HepG2 (cell line): Measurements from ENCODE around the gene NOM1. TPM values are rescaled to one million over a fixed set of nuclear protein-coding genes. Genes with fewer than 3 reads are reported as not detected.
"Not testable (repeated sequence)": the region's sequence is repeated elsewhere in the genome, so short reads cannot be mapped to it uniquely, and the experiment has no call there.

ENCODE experiments used
- ATAC-seq: fragments of 200-7000 bp; cut with Tn5 transposase; 3 replicates; pipeline ENCODE4 v1.9.1; 2020; ENCODE audit warnings: mild to moderate bottlenecking, moderate library complexity
- BruUV-seq: library from RNA; stranded (reverse); fragments of 400-500 nt; replicated peaks from 2 replicates; lab custom pipeline; 2021; lab: Mats Ljungman, UMichigan
- CTCF ChIA-PET: fragments of 300-600 bp; formaldehyde crosslinking; extraction: SDS; loops from one replicate; lab custom pipeline; 2021; ENCODE audit warnings: low total read pairs, inconsistent platforms, low intra/inter-chr PET ratio; lab: Yijun Ruan, JAX
- POLR2A ChIA-PET: fragments of 350-600 bp; sonication (Branson Sonifier 250); formaldehyde crosslinking; loops from one replicate; lab custom pipeline; 2020; ENCODE audit warnings: antibody characterized with exemption, inconsistent platforms; lab: Yijun Ruan, JAX
- DNase-seq: peaks from one replicate; pipeline ENCODE4 v3.0.0-alpha.2; 2015; ENCODE audit warnings: low spot score
- FAIRE-seq: peaks from 3 replicates; lab custom pipeline; 2011; peaks lifted over from hg19 to GRCh38; lab: Jason Lieb, UNC
- H2AFZ ChIP-seq: one replicate; pipeline ENCODE4 v1.6.1; 2011; ENCODE audit warnings: low read length, inconsistent platforms
- H3K27ac ChIP-seq: fragments of 300-600 bp; 3 replicates; pipeline ENCODE4 v1.8.0; 2011; ENCODE audit warnings: mixed run types, mild to moderate bottlenecking, mixed read lengths, low read length, inconsistent platforms; ENCODE audit not compliant: insufficient read depth; ENCODE audit errors: extremely low read length
- H3K27me3 ChIP-seq, 2 experiments: fragments of 200-600 bp in 1 of 2; 2 replicates in 1 of 2; 3 replicates in 1 of 2; pipeline versions ENCODE4 v1.6.0 to v1.8.0; 2011; ENCODE audit warnings: low read length in 2 of 2, mild to moderate bottlenecking in 2 of 2, moderate library complexity in 2 of 2, inconsistent platforms in 1 of 2; ENCODE audit not compliant: insufficient read depth in 2 of 2, control insufficient read depth in 1 of 2
- H3K36me3 ChIP-seq, 2 experiments: fragments of 200-600 bp in 1 of 2; replicated peaks in 1 of 2; 2 replicates in 1 of 2; 3 replicates in 1 of 2; pipeline versions ENCODE4 v1.5.1 to v1.8.0; 2011; ENCODE audit warnings: low read length in 2 of 2, inconsistent platforms in 1 of 2; ENCODE audit not compliant: insufficient read depth in 2 of 2, control insufficient read depth in 1 of 2
- H3K4me1 ChIP-seq: 2 replicates; pipeline ENCODE4 v1.5.1; 2012; ENCODE audit warnings: low read length, inconsistent platforms; ENCODE audit not compliant: insufficient read depth
- H3K4me2 ChIP-seq: 2 replicates; pipeline ENCODE4 v1.6.0; 2011; ENCODE audit warnings: low read depth, low read length, inconsistent platforms
- H3K4me3 ChIP-seq, 3 experiments: fragments of 200-600 bp in 1 of 3; sonication (generic), shearing (Covaris generic) in 1 of 3; replicated peaks in 1 of 3; 2 replicates each; pipeline ENCODE4 v1.5.1; 2011 to 2016; ENCODE audit warnings: low read length in 3 of 3, inconsistent platforms in 2 of 3, low read depth in 2 of 3, mild to moderate bottlenecking in 2 of 3, control low read depth in 1 of 3, mixed read lengths in 1 of 3; ENCODE audit not compliant: insufficient read depth in 1 of 3
- H3K79me2 ChIP-seq: one replicate; pipeline ENCODE4 v1.6.1; 2011; ENCODE audit warnings: low read length, inconsistent platforms; ENCODE audit not compliant: insufficient read depth
- H3K9ac ChIP-seq: 2 replicates; pipeline ENCODE4 v1.6.0; 2011; ENCODE audit warnings: mild to moderate bottlenecking, low read depth, low read length, inconsistent platforms; ENCODE audit not compliant: insufficient read depth
- H3K9me3 ChIP-seq: 2 replicates; pipeline ENCODE4 v1.5.1; 2012; ENCODE audit warnings: mild to moderate bottlenecking, low read length
- H4K20me1 ChIP-seq: 2 replicates; pipeline ENCODE4 v1.6.0; 2011; ENCODE audit warnings: inconsistent platforms, mild to moderate bottlenecking, low read length, moderate library complexity; ENCODE audit not compliant: insufficient read depth
- ASH2L ChIP-seq: fragments of 300-600, 200-600 bp; sonication (generic); IDR thresholded peaks from 2 replicates; pipeline ENCODE4 v1.7.0; 2017; ENCODE audit warnings: low read depth, mild to moderate bottlenecking, moderate library complexity, mixed read lengths, low read length; ENCODE audit not compliant: insufficient read length
- ZBTB20 ChIP-seq: sonication (generic); formaldehyde crosslinking; IDR thresholded peaks from 2 replicates; pipeline ENCODE4 v1.8.1; 2023; ENCODE audit warnings: missing genetic modification reagents, low read depth, mild to moderate bottlenecking, borderline replicate concordance
- ZBTB38 ChIP-seq: sonication (generic); formaldehyde crosslinking; IDR thresholded peaks from 2 replicates; pipeline ENCODE4 v1.5.1; 2020; ENCODE audit warnings: mild to moderate bottlenecking, missing genetic modification reagents
- ZC3H13 ChIP-seq: sonication (generic); formaldehyde crosslinking; IDR thresholded peaks from 2 replicates; pipeline ENCODE4 v1.8.1; 2023; ENCODE audit warnings: mild to moderate bottlenecking, missing genetic modification reagents, moderate library complexity
- ZC3H4 ChIP-seq: sonication (generic); formaldehyde crosslinking; IDR thresholded peaks from 2 replicates; pipeline ENCODE4 v1.4.0; 2020; ENCODE audit warnings: missing genetic modification reagents, borderline replicate concordance
- ZEB1 ChIP-seq: IDR thresholded peaks from 2 replicates; pipeline ENCODE4 v1.6.1; 2012; ENCODE audit warnings: mild to moderate bottlenecking, low read depth, inconsistent platforms; ENCODE audit not compliant: insufficient replicate concordance
- ZKSCAN1 ChIP-seq: fragments of 150-350 bp; IDR thresholded peaks from 2 replicates; pipeline ENCODE4 v1.6.1; 2014; ENCODE audit warnings: low read length
- ZNF17 ChIP-seq: sonication (generic); formaldehyde crosslinking; IDR thresholded peaks from 2 replicates; pipeline ENCODE4 v1.5.0; 2020; ENCODE audit warnings: mild to moderate bottlenecking, missing genetic modification reagents
- WGBS: methylation state at CpG from one replicate; pipeline ENCODE4 v1.1.6; 2017; ENCODE audit warnings: low lambda C conversion rate; 5-methylcytosine and 5-hydroxymethylcytosine counted together
- in situ Hi-C: cut with HindIII; loops from 2 replicates; pipeline ENCODE4 v1.10.0; 2017; ENCODE audit warnings: low pct_unique_long_range_greater_than_20kb; ENCODE audit not compliant: extremely low pct_ligation_motif_present
- intact Hi-C: fragments of 100-400 bp; cut with micrococcal nuclease; formaldehyde crosslinking; loops from one replicate; pipeline ENCODE4 v1.10.0; 2022; ENCODE audit not compliant: unreplicated experiment
- polyA plus RNA-seq, 8 experiments: library from polyadenylated mRNA; depleted of rRNA in 3 of 8; stranded (reverse) in 7 of 8; unstranded in 1 of 8; fragments of >200 nt; fragmentation: Illumina TruSeq in 4 of 8; extraction: Trizol in 4 of 8; gene quantifications; 2 replicates each; pipeline versions ENCODE4 v1.2.1 to v1.2.3, GENCODE V29; 2011 to 2016; ENCODE audit warnings: low read depth in 4 of 8, missing spikeins in 1 of 8, mixed read lengths in 1 of 8; ENCODE audit not compliant: insufficient read depth in 1 of 8
- total RNA-seq, 5 experiments: library from RNA; depleted of rRNA; stranded (reverse); fragments of >200 nt; fragmentation: Illumina TruSeq; extraction: Trizol; gene quantifications; 2 replicates each; pipeline ENCODE4 v1.2.3, GENCODE V29; 2016; ENCODE audit warnings: low read depth in 1 of 5
- TF ChIP-seq, protein P1 (sequence below): sonication (generic); formaldehyde crosslinking; IDR thresholded peaks from 2 replicates; pipeline ENCODE4 v1.5.0; 2020; ENCODE audit warnings: missing genetic modification reagents
- TF ChIP-seq, protein P2 (sequence below): sonication (generic); formaldehyde crosslinking; conservative IDR thresholded peaks from 2 replicates; pipeline ENCODE4 v1.8.1; 2023; ENCODE audit warnings: missing genetic modification reagents

Gene NOM1
- total and polyA plus RNA-seq, 2 of the 13 experiments (the other 11 are each of a cell fraction or from before 2014, with no cell fraction given), result 14.2 to 26.2 TPM

DNA sequence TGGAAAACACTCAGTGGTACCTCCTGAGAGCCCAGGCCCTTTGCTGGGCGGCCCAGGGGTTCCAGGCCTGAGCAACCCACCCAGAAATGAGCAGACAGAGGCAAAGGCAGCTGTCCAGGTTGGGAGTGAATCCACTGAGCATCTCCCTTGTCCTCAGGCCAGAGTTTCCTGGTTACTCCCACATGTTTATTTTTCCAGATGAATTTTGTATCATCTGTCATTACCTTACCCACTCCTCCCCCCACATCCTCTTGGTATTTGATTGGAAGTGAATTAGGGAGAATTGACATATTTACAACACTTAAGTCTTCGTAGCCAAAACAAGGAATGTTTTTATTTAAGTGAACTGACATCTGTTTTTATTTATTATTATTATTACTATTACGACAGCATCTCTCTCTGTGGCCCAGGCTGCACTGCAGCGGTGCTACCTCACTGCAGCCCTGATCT, 43.3 kb upstream of the NOM1 start (continued):
- TF ChIP-seq ZC3H4 (CRISPR knock-in tag), result no peak
- TF ChIP-seq, all 625 proteins: peak for 0

DNA sequence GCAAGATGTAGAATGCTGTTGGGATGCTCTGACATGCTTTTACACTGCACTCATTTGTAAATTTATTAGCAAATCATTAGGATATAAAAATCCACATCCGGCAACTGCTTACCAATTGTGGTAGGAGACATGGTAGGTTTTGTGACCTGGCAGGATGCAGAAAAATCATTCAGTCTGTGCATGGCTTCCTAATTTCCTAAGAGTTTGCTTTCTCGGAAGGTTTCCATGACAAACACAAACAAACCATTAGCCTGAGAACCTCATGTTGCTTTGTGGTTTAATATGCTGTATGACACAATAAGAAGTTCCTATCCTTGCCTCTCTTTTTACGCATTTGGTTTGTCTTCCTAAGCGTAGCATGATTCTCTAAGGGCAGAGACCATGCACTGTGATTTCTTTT, 41.9 kb upstream of the NOM1 start:
- TF ChIP-seq ZEB1 (no peak), ZC3H13 (no peak), ZKSCAN1 (no peak), ZNF17 (CRISPR knock-in tag) (no peak), ZBTB20 (no peak), ASH2L (no peak), ZBTB38 (CRISPR knock-in tag) (no peak)
- TF ChIP-seq, protein P1, sequence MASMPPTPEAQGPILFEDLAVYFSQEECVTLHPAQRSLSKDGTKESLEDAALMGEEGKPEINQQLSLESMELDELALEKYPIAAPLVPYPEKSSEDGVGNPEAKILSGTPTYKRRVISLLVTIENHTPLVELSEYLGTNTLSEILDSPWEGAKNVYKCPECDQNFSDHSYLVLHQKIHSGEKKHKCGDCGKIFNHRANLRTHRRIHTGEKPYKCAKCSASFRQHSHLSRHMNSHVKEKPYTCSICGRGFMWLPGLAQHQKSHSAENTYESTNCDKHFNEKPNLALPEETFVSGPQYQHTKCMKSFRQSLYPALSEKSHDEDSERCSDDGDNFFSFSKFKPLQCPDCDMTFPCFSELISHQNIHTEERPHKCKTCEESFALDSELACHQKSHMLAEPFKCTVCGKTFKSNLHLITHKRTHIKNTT (CRISPR knock-in tag), result no peak
- TF ChIP-seq, protein P2, sequence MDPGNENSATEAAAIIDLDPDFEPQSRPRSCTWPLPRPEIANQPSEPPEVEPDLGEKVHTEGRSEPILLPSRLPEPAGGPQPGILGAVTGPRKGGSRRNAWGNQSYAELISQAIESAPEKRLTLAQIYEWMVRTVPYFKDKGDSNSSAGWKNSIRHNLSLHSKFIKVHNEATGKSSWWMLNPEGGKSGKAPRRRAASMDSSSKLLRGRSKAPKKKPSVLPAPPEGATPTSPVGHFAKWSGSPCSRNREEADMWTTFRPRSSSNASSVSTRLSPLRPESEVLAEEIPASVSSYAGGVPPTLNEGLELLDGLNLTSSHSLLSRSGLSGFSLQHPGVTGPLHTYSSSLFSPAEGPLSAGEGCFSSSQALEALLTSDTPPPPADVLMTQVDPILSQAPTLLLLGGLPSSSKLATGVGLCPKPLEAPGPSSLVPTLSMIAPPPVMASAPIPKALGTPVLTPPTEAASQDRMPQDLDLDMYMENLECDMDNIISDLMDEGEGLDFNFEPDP (CRISPR knock-in tag), result no peak
- Histone ChIP-seq H2AFZ (no peak overlapping the region), H3K27ac (no peak overlapping the region), H3K9me3 (no peaks in the 10 kb centered on the region), H3K4me2 (no peak overlapping the region), H3K36me3 (no peaks in the 10 kb centered on the region), H3K79me2 (no peaks in the 10 kb centered on the region), H3K4me1 (peaks cover 17% of the 10 kb centered on the region; the same call in 1 of the 2 replicates), H3K4me3 (no peak overlapping the region), H3K27me3 (0 out of 5 replicates have a peak, but pooled peaks cover 0 to 4% of the 10 kb centered on the region in 2 experiments), H4K20me1 (no peaks in the 10 kb centered on the region), H3K9ac (no peak overlapping the region)
- WGBS, result 58% methylated on average over 4 of the region's 4 CpGs
- in situ Hi-C loops (no loop called here), intact Hi-C loops (loop anchor here (5.0 kb wide), 1 partner anchor 40 kb away; the partner anchor contains the start of gene NOM1)
- no peak for FAIRE-seq
- POLR2A ChIA-PET, result no interaction called here
- no TSS peak for BruUV-seq
- DNase-seq, result no peak
- CTCF ChIA-PET, result no interaction called here
- ATAC-seq, result no peak

DNA sequence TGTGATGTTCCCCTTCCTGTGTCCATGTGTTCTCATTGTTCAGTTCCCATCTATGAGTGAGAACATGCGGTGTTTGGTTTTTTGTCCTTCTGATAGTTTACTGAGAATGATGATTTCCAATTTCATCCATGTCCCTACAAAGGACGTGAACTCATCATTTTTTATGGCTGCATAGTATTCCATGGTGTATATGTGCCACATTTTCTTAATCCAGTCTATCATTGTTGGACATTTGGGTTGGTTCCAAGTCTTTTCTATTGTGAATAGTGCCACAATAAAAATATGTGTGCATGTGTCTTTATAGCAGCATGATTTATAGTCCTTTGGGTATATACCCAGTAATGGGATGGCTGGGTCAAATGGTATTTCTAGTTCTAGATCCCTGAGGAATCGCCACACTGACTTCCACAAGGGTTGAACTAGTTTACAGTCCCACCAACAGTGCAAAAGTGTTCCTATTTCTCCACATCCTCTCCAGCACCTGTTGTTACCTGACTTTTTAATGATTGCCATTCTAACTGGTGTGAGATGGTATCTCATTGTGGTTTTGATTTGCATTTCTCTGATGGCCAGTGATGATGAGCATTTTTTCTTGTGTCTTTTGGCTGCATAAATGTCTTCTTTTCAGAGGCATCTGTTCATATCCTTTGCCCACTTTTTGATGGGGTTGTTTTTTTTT, 39.8 kb upstream of the NOM1 start:
- FAIRE-seq, POLR2A ChIA-PET, H3K9me3 ChIP-seq, H3K4me1 ChIP-seq, H3K27me3 ChIP-seq, H3K4me3 ChIP-seq, H2AFZ ChIP-seq, H4K20me1 ChIP-seq, H3K79me2 ChIP-seq, H3K4me2 ChIP-seq, H3K36me3 ChIP-seq, H3K9ac ChIP-seq, in situ Hi-C loops, BruUV-seq, DNase-seq, ATAC-seq, H3K27ac ChIP-seq: not testable (repeated sequence)
- CTCF ChIA-PET, result interaction anchor here (1.2 kb wide), 1 partner anchor 39 kb away, joined by 4 read pairs; no protein-coding TSS in a partner anchor
- intact Hi-C loops, result loop anchor here (5.0 kb wide), 1 partner anchor 38 kb away; the partner anchor contains the start of gene NOM1
- WGBS, result 43% methylated on average over 3 of the region's 3 CpGs
